Ovary (tissue), 9 donors: Measurements from ENCODE around the gene BBS9. TPM values are rescaled to one million over a fixed set of nuclear protein-coding genes. Genes with fewer than 3 reads are reported as not detected.

Source experiments
- DNase-seq, 5 donors: peaks; one replicate each; pipeline ENCODE4 v3.0.0-alpha.2; 2019 to 2020
- H3K27ac ChIP-seq, 2 donors: fragments of 200-600 bp; one replicate each; pipeline versions ENCODE4 v1.5.1 to v1.8.0; 2019 to 2022
- H3K27me3 ChIP-seq: fragments of 200-600 bp; one replicate; pipeline ENCODE4 v1.8.0; 2022
- H3K36me3 ChIP-seq: fragments of 200-600 bp; sonication (generic); one replicate; pipeline ENCODE4 v1.5.1; 2019
- H3K4me1 ChIP-seq: one replicate; pipeline ENCODE4 v1.8.1; 2013; ENCODE audit warnings: mild to moderate bottlenecking, moderate library complexity; ENCODE audit not compliant: insufficient read depth
- H3K4me3 ChIP-seq: fragments of 200-600 bp; sonication (generic); one replicate; pipeline ENCODE4 v1.5.1; 2017
- H3K9me3 ChIP-seq, 2 donors: fragments of 200-600 bp in 1 of 2; sonication (generic) in 1 of 2; one replicate each; pipeline versions ENCODE4 v1.5.1 to v1.8.1; 2013 to 2019; ENCODE audit warnings: mild to moderate bottlenecking in 1 of 2, moderate library complexity in 1 of 2
- EP300 ChIP-seq: sonication (generic); formaldehyde crosslinking; IDR thresholded peaks from one replicate; pipeline ENCODE4 v1.6.1; 2017; ENCODE audit warnings: antibody characterized with exemption
- POLR2A ChIP-seq: fragments of 450-650 bp; IDR thresholded peaks from one replicate; pipeline ENCODE4 v1.6.1; 2017; ENCODE audit warnings: antibody characterized with exemption, mild to moderate bottlenecking, moderate library complexity
- WGBS, 3 donors: extraction: QIAGEN DNeasy Blood & Tissue Kit in 1 of 3; methylation state at CpG; one replicate each; pipeline versions ENCODE4 v1.1.5 to v1.1.7; 2013 to 2017; 5-methylcytosine and 5-hydroxymethylcytosine counted together
- intact Hi-C, 4 donors: fragments of 100-400 bp; cut with DNase I; formaldehyde crosslinking; loops; one replicate each; pipeline versions ENCODE4 v1.11.0 to v1.15.1; 2022 to 2023
- polyA plus RNA-seq, 2 donors: library from polyadenylated mRNA; stranded (reverse); fragments of 200-250 nt in 1 of 2; fragments of 350-450 nt in 1 of 2; fragmentation: Illumina TruSeq in 1 of 2; extraction: RNeasy Lipid Tissue Mini Kit (QIAGEN cat#74804) in 1 of 2; gene quantifications; one replicate each; pipeline ENCODE4 v1.2.3, GENCODE V29; 2013 to 2014
- total RNA-seq, 7 donors: library from RNA; depleted of rRNA in 2 of 7; stranded (reverse); fragments of >200 nt in 2 of 7; fragmentation: NEBNext Ultra II Directional in 3 of 7; extraction: Animal tissue kit (Norgen Biotek cat#: 25700) in 3 of 7; gene quantifications; one replicate each; pipeline versions ENCODE4 v1.1.0 to v1.2.4, GENCODE V29; 2016 to 2023
- TF ChIP-seq, protein P1 (sequence below), 3 donors: fragments of 450-650 bp in 2 of 3; fragments of 200-600 bp in 1 of 3; IDR thresholded peaks; one replicate each; pipeline versions ENCODE4 v1.5.1 to v1.8.0; 2016 to 2022; ENCODE audit warnings: antibody characterized with exemption in 3 of 3, mild to moderate bottlenecking in 1 of 3
- donor health status: DM: no; HTN: no; CAD: no; lungs with moderate emphysema.
- donor health status: DM: no; HTN: no; CAD: no.
- donor health status: Bipolar disorder and iron deficiency.
- donor health status: DM: yes; HTN: yes; CAD: no.
- donor health status: DM: no; HTN: no; CAD: no.
- donor health status: DM: yes; HTN: yes; CAD: no.

BBS9 gene
- total and polyA plus RNA-seq, 9 donors = 8.1 to 42.0 (median 29.7) TPM

DNA sequence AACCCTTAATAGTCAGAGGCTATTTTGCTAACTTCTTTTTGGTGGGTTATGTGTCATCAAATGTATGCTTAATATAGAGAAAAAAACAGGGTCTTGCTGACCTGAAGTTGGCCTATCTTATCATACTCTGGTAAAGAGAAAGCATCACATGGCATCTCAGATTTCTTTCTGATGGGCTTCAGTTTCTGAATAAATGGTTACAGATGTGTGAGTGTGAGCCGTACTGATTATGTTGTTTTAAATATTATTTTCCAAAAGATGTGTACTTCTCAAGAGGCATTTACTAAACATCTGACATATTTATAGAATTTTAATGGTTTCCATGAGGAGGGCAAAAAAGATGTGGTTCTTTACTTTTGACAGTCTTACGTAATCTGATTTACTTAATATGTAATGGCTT lies 28.4 kb downstream of the BBS9 start:
- Histone ChIP-seq H3K9me3 (no peaks in the 10 kb centered on the region), H3K27ac (no peak overlapping the region), H3K4me1 (no peaks in the 10 kb centered on the region), H3K36me3 (no peaks in the 10 kb centered on the region), H3K27me3 (no peaks in the 10 kb centered on the region), H3K4me3 (no peak overlapping the region)
- TF ChIP-seq EP300 = no peak
- TF ChIP-seq, protein P1, sequence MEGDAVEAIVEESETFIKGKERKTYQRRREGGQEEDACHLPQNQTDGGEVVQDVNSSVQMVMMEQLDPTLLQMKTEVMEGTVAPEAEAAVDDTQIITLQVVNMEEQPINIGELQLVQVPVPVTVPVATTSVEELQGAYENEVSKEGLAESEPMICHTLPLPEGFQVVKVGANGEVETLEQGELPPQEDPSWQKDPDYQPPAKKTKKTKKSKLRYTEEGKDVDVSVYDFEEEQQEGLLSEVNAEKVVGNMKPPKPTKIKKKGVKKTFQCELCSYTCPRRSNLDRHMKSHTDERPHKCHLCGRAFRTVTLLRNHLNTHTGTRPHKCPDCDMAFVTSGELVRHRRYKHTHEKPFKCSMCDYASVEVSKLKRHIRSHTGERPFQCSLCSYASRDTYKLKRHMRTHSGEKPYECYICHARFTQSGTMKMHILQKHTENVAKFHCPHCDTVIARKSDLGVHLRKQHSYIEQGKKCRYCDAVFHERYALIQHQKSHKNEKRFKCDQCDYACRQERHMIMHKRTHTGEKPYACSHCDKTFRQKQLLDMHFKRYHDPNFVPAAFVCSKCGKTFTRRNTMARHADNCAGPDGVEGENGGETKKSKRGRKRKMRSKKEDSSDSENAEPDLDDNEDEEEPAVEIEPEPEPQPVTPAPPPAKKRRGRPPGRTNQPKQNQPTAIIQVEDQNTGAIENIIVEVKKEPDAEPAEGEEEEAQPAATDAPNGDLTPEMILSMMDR (IDR thresholded peaks at IDR 0.05) = no peak
- TF ChIP-seq POLR2A = no peak
- intact Hi-C loops = no loop called here
- DNase-seq = no peak
- WGBS, 3 donors = 45 to 57% (median 50%) methylated on average over 2 of the region's 2 CpGs

DNA sequence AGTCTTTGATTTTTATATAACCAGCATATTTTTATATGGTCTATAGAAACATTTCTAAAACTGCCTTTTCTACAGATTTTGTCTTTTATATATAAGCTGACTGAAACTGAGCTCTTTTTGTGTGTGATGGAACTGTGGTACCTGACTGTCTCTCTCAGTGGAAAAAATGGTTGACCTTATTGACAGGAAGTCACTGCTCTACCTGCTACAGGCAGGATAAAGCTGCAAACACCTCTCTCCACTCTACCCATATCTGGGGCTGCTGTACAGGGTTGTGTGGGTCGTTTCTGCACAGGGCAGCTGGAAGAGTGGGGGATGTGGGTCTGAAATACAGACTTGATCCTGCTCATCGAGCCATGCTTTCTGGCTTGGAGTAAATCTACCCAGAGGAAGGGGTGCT lies 48.5 kb downstream of the BBS9 start:
- intact Hi-C loops = no loop called here
- Histone ChIP-seq H3K27me3 (no peaks in the 10 kb centered on the region), H3K27ac (no peak overlapping the region), H3K4me1 (no peaks in the 10 kb centered on the region), H3K36me3 (no peaks in the 10 kb centered on the region), H3K4me3 (no peak overlapping the region), H3K9me3 (no peaks in the 10 kb centered on the region)
- DNase-seq = no peak
- TF ChIP-seq, protein P1 (IDR thresholded peaks at IDR 0.05) = no peak
- TF ChIP-seq EP300 (no peak), POLR2A (no peak)
- 76 to 80% (median 79%) methylated on average over 2 of the region's 2 CpGs for WGBS, 3 donors

DNA sequence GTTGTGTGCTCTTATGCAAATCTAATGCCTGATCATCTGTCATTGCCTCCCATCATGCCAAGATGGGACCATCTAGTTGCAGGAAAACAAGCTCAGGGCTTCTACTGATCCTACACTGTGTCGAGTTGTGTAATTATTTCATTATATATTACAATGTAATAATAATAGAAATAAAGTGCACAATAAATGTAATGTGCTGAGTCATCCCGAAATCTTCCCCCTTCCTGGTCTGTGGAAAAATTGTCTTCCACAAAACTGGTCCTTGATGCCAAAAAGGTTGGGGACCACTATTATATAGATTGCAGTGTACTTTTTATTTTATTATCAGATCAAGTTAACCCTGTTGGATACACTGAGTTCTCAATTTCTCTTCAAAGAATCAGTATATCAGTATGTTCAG lies 50.2 kb downstream of the BBS9 start:
- no peak overlapping the region for H3K4me3 ChIP-seq
- TF ChIP-seq POLR2A = no peak
- TF ChIP-seq EP300 = no peak
- TF ChIP-seq, protein P1 (IDR thresholded peaks at IDR 0.05) = no peak
- intact Hi-C loops = no loop called here
- 91 to 98% (median 97%) methylated on average over 2 of the region's 2 CpGs for WGBS, 3 donors
- no peaks in the 10 kb centered on the region for H3K27me3 ChIP-seq
- DNase-seq = no peak
- no peaks in the 10 kb centered on the region for H3K4me1 ChIP-seq
- H3K36me3 ChIP-seq = no peaks in the 10 kb centered on the region
- H3K9me3 ChIP-seq = no peaks in the 10 kb centered on the region
- H3K27ac ChIP-seq = no peak overlapping the region

DNA sequence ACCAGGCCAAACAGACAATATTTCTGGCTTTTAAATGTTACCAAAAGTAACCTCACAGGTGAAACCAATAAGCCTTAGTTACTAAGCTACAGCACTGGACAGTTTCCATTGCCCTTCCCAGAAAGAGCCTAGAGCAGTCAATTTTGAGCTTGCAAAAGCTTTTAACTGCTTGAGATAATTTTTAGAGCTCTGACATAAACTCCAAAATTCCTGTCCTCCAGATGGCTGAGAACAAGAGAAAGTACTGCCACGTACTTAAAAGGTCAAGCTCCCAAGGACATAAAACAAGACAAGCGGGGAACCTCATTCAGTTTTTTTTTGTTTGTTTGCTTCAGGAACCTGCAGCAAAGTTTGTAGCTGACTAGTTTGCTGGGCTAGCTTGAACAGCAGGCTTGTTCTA lies 54.1 kb downstream of the BBS9 start:
- Histone ChIP-seq H3K27ac (peak overlapping the region in 1 of 2 donors; percentile 22), H3K4me3 (no peak overlapping the region), H3K36me3 (no peaks in the 10 kb centered on the region), H3K9me3 (no peaks in the 10 kb centered on the region), H3K27me3 (no peaks in the 10 kb centered on the region), H3K4me1 (no peaks in the 10 kb centered on the region)
- no peak for TF ChIP-seq POLR2A
- TF ChIP-seq, protein P1 (IDR thresholded peaks at IDR 0.05) = no peak
- intact Hi-C loops = no loop called here
- DNase-seq = no peak
- 8 to 17% (median 10%) methylated on average over 2 of the region's 2 CpGs for WGBS, 3 donors

DNA sequence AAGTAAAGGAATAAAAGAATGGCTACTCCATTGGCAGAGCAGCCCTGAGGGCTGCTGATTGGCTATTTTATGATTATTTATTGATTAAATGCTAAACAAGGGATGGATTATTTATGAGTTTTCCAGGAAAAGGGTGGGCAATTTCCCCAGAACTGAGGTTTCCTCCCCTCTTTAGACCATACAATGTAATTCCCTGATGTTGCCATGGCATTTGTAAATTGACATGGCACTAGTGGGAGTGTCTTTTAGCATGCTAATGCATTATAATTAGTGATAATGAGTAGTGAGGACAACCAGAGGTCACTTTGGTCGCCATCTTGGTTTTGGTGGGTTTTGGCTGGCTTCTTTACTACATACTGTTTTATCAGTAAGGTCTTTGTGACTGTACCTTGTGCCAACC lies 55.5 kb downstream of the BBS9 start:
- DNase-seq = no peak
- Histone ChIP-seq H3K4me1 (no peaks in the 10 kb centered on the region), H3K4me3 (no peak overlapping the region), H3K36me3 (no peaks in the 10 kb centered on the region), H3K9me3 (no peaks in the 10 kb centered on the region), H3K27me3 (no peaks in the 10 kb centered on the region), H3K27ac (no peak overlapping the region)
- intact Hi-C loops = no loop called here
- TF ChIP-seq EP300 = no peak
- no peak for TF ChIP-seq POLR2A
- TF ChIP-seq, protein P1 (IDR thresholded peaks at IDR 0.05) = no peak
- 88 to 97% (median 92%) methylated on average over 1 of the region's 1 CpG for WGBS, 3 donors
